ENCODE results near the gene DIDO1.

DIDO1 gene

GRCh38 chr20:62910777-62911497 lies 15.4 kb downstream of the DIDO1 start:
- DNase-seq (ENCODE audit: low read depth): no peak

- no peak for DNase-seq (ENCODE audit: low read depth)
Observed at GRCh38 chr20:62910217-62910766, 16.0 kb downstream of the DIDO1 start.

GRCh38 chr20:62908971-62909791 lies 17.1 kb downstream of the DIDO1 start:
- DNase-seq (ENCODE audit: low read depth): no peak

- DNase-seq (ENCODE audit: low read depth): no peak
Observed at GRCh38 chr20:62907384-62908317, 18.7 kb downstream of the DIDO1 start.

GRCh38 chr20:62906647-62907375 lies 19.5 kb downstream of the DIDO1 start:
- DNase-seq (ENCODE audit: low read depth): no peak

- no peak for DNase-seq (ENCODE audit: low read depth)
Observed at GRCh38 chr20:62906209-62906608, 20.1 kb downstream of the DIDO1 start.

GRCh38 chr20:62905536-62906117 lies 20.7 kb downstream of the DIDO1 start:
- no peak for DNase-seq (ENCODE audit: low read depth)

- no peak for DNase-seq (ENCODE audit: low read depth)
Observed at GRCh38 chr20:62902926-62903615, 23.2 kb downstream of the DIDO1 start.

GRCh38 chr20:62901891-62902290 lies 24.4 kb downstream of the DIDO1 start:
- DNase-seq (ENCODE audit: low read depth): no peak

GRCh38 chr20:62900692-62901584 lies 25.4 kb downstream of the DIDO1 start:
- DNase-seq (ENCODE audit: low read depth): no peak

GRCh38 chr20:62900052-62900691 lies 26.1 kb downstream of the DIDO1 start:
- peak; percentile 40 for DNase-seq (ENCODE audit: low read depth)

GRCh38 chr20:62899633-62900051 lies 26.7 kb downstream of the DIDO1 start:
- no peak for DNase-seq (ENCODE audit: low read depth)

GRCh38 chr20:62898970-62899632 lies 27.2 kb downstream of the DIDO1 start:
- no peak for DNase-seq (ENCODE audit: low read depth)

- no peak for DNase-seq (ENCODE audit: low read depth)
Observed at GRCh38 chr20:62898093-62898964, 28.0 kb downstream of the DIDO1 start.

- no peak for DNase-seq (ENCODE audit: low read depth)
Observed at GRCh38 chr20:62897666-62898065, 28.6 kb downstream of the DIDO1 start.

GRCh38 chr20:62896526-62896925 lies 29.8 kb downstream of the DIDO1 start:
- DNase-seq (ENCODE audit: low read depth): no peak

GRCh38 chr20:62895539-62895938 lies 30.8 kb downstream of the DIDO1 start:
- no peak for DNase-seq (ENCODE audit: low read depth)
